ENCODE data around the gene PTX4. TPM values are rescaled to one million over a fixed set of nuclear protein-coding genes. Genes with fewer than 3 reads are reported as not detected.

The PTX4 gene
- total and polyA plus RNA-seq, 9 of the 15 experiments (the other 6 are each of a cell fraction or from before 2014, with no cell fraction given), result 0.11 TPM; not detected in 8

- peak; percentile 10; the same call in 1 of the 2 replicates for TF ChIP-seq TEAD4 (IDR thresholded peaks at IDR 0.05; ENCODE audit: low read length)
- TF ChIP-seq TEAD4 (CRISPR knock-in tag; IDR thresholded peaks at IDR 0.05; ENCODE audit: borderline replicate concordance), result no peak
- TF ChIP-seq ZNF639 (CRISPR knock-in tag; conservative IDR thresholded peaks at IDR 0.05 in 1 of 2, IDR thresholded peaks at IDR 0.05 in 1 of 2), result peak in 1 of 2 experiments; percentile 67; a peak in 2 of 4 replicates
- TF ChIP-seq ARID4B (CRISPR knock-in tag; IDR thresholded peaks at IDR 0.05), result peak; percentile 95
- TF ChIP-seq MYC (IDR thresholded peaks at IDR 0.05; ENCODE audit: low read depth, low read length), result peak; percentile 95
- peak; percentile 86; the same call in 1 of the 2 replicates for TF ChIP-seq MYC (CRISPR knock-in tag; IDR thresholded peaks at IDR 0.05; ENCODE audit: borderline replicate concordance, low read depth)
- TF ChIP-seq POLR3G (IDR thresholded peaks at IDR 0.05; ENCODE audit: extremely low read depth, insufficient read length, insufficient replicate concordance), result no peak
- TF ChIP-seq POLR2G (IDR thresholded peaks at IDR 0.05; ENCODE audit: low read depth, low read length), result peak; percentile 88
- no peak for TF ChIP-seq KDM1A (IDR thresholded peaks at IDR 0.05)
- TF ChIP-seq NFXL1 (CRISPR knock-in tag; IDR thresholded peaks at IDR 0.05), result 0 out of 2 replicates have a peak, but pooled peaks have one; percentile 30
- peak; percentile 38; the same call in 1 of the 2 replicates for TF ChIP-seq FOXP4 (CRISPR knock-in tag; IDR thresholded peaks at IDR 0.05; ENCODE audit: borderline replicate concordance)
- TF ChIP-seq ZNF311 (CRISPR knock-in tag; IDR thresholded peaks at IDR 0.05), result 0 out of 2 replicates have a peak, but pooled peaks have one; percentile 26
- no peak for TF ChIP-seq SETDB1 (IDR thresholded peaks at IDR 0.05; ENCODE audit: low read length)
- TF ChIP-seq ZNF398 (CRISPR knock-in tag; IDR thresholded peaks at IDR 0.05), result no peak
- peak; percentile 18 to 90; a peak in 2 of 4 replicates for TF ChIP-seq SIN3A (IDR thresholded peaks at IDR 0.05; ENCODE audit: borderline replicate concordance in 2 of 2, control insufficient read depth in 1 of 2, low read depth in 2 of 2, low read length in 2 of 2)
These were observed 4.4 kb upstream of the PTX4 start, which contains the start of gene TELO2 (continued) for GRCh38 chr16:1492923-1493745.
